M059J (cell line): ENCODE results near the gene DNAH3. TPM values are rescaled to one million over a fixed set of nuclear protein-coding genes. Genes with fewer than 3 reads are reported as not detected.
"Not testable (repeated sequence)": the region's sequence is repeated elsewhere in the genome, so short reads cannot be mapped to it uniquely, and the experiment has no call there.

ENCODE experiments used
- DNase-seq: peaks from one replicate; pipeline ENCODE4 v3.0.0-alpha.2; 2012; ENCODE audit warnings: low read depth
- total RNA-seq: library from RNA; depleted of rRNA; stranded (reverse); fragments of >200 nt; shearing (Covaris generic); gene quantifications from 2 replicates; pipeline ENCODE4 v1.2.3, GENCODE V29; 2014

The DNAH3 gene
- total RNA-seq, 1 experiment from 2014 or later: not detected

- peak; percentile 62 for DNase-seq
Observed at GRCh38 chr16:21169249-21169981, 18.8 kb upstream of the DNAH3 start.

GRCh38 chr16:21167929-21168602 is 17.4 kb upstream of the DNAH3 start:
- DNase-seq: no peak

GRCh38 chr16:21167360-21167759 is 16.7 kb upstream of the DNAH3 start:
- peak; percentile 98 for DNase-seq

GRCh38 chr16:21166561-21166961 is 15.9 kb upstream of the DNAH3 start:
- peak; percentile 76 for DNase-seq

GRCh38 chr16:21164521-21165168 is 14.0 kb upstream of the DNAH3 start:
- no peak for DNase-seq

GRCh38 chr16:21163576-21163975 is 12.9 kb upstream of the DNAH3 start:
- DNase-seq: peak; percentile 25

GRCh38 chr16:21162661-21163151 is 12.1 kb upstream of the DNAH3 start:
- DNase-seq: no peak

- peak; percentile 26 for DNase-seq
Observed at GRCh38 chr16:21161211-21161610, 10.6 kb upstream of the DNAH3 start.

GRCh38 chr16:21160276-21160675 is 9.6 kb upstream of the DNAH3 start:
- no peak for DNase-seq

- DNase-seq: no peak
Observed at GRCh38 chr16:21159281-21159951, 8.8 kb upstream of the DNAH3 start.

GRCh38 chr16:21158208-21159110 is 7.8 kb upstream of the DNAH3 start, which contains the start of gene LDAF1:
TSS of gene LDAF1 (plus strand) at chr16:21158674. CDS start at chr16:21161183, 2,509 bp downstream.
- peak; percentile 79 for DNase-seq

- no peak for DNase-seq
Observed at GRCh38 chr16:21157632-21158031, 7.0 kb upstream of the DNAH3 start.

- DNase-seq: peak; percentile 70
Observed at GRCh38 chr16:21156767-21157467, 6.3 kb upstream of the DNAH3 start.

- not testable (repeated sequence) for DNase-seq
Observed at GRCh38 chr16:21156011-21156410, 5.4 kb upstream of the DNAH3 start.

- not testable (repeated sequence) for DNase-seq
Observed at GRCh38 chr16:21153124-21153729, 2.6 kb upstream of the DNAH3 start.

GRCh38 chr16:21152160-21153030 is 1.7 kb upstream of the DNAH3 start:
- DNase-seq: not testable (repeated sequence)

- DNase-seq: no peak
Observed at GRCh38 chr16:21145738-21146137, 4.9 kb downstream of the DNAH3 start.

- no peak for DNase-seq
Observed at GRCh38 chr16:21134053-21134452, 16.6 kb downstream of the DNAH3 start.

GRCh38 chr16:21130811-21131210 is 19.8 kb downstream of the DNAH3 start:
- no peak for DNase-seq
